Measurements from ENCODE around the gene MED10.

- TF ChIP-seq CTCF (conservative IDR thresholded peaks at IDR 0.05; ENCODE audit: low read depth, low read length), result no peak
- TF ChIP-seq MXI1 (IDR thresholded peaks at IDR 0.05; ENCODE audit: borderline replicate concordance, low read depth, low read length), result no peak
- TF ChIP-seq CEBPB (IDR thresholded peaks at IDR 0.05; ENCODE audit: low read depth, low read length), result no peak
- TF ChIP-seq POLR2A (IDR thresholded peaks at IDR 0.05; ENCODE audit: low read depth, low read length), result no peak
- no peak for TF ChIP-seq RAD21 (IDR thresholded peaks at IDR 0.05; ENCODE audit: low read length)
- no peak for TF ChIP-seq MAFK (IDR thresholded peaks at IDR 0.05; ENCODE audit: low read depth, low read length)
- no peak for TF ChIP-seq ELK1 (IDR thresholded peaks at IDR 0.05; ENCODE audit: borderline replicate concordance, low read depth, low read length)
These were observed 15.5 kb downstream of the MED10 start for GRCh38 chr5:6362846-6363245.

Data from IMR-90 (cell line).